Activated naive CD8-positive, alpha-beta T cell treated with anti-CD3 and anti-CD28 coated beads, Interleukin-2, amount 50 U/mL, for 16 hours (primary cell): Measurements from ENCODE around the gene TRIM28.
"Not testable (repeated sequence)": the region's sequence is repeated elsewhere in the genome, so short reads cannot be mapped to it uniquely, and the experiment has no call there.

ENCODE experiments used
- DNase-seq: peaks from one replicate; pipeline ENCODE4 v3.0.0-alpha.2; 2020; ENCODE audit warnings: low read depth, low spot score

Gene TRIM28

DNA sequence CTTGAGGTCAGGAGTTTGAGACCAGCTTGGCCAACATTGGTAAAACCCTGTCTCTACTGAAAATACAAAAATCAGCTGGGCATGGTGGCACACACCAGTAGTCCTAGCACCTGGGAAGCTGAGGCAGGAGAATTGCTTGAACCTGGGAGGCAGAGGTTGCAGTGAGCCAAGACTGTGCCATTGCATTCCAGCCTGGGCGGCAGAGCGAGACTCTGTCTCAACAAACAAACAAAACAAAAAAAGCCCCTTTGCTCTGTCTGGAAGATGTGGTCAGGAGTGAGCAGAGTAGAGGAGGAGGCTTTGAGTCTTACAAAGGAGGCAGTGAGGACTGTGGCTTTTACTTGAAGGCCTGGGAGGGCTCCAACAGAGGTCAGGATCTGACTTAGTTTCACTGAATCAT is 33.7 kb downstream of the TRIM28 start:
- not testable (repeated sequence) for DNase-seq

DNA sequence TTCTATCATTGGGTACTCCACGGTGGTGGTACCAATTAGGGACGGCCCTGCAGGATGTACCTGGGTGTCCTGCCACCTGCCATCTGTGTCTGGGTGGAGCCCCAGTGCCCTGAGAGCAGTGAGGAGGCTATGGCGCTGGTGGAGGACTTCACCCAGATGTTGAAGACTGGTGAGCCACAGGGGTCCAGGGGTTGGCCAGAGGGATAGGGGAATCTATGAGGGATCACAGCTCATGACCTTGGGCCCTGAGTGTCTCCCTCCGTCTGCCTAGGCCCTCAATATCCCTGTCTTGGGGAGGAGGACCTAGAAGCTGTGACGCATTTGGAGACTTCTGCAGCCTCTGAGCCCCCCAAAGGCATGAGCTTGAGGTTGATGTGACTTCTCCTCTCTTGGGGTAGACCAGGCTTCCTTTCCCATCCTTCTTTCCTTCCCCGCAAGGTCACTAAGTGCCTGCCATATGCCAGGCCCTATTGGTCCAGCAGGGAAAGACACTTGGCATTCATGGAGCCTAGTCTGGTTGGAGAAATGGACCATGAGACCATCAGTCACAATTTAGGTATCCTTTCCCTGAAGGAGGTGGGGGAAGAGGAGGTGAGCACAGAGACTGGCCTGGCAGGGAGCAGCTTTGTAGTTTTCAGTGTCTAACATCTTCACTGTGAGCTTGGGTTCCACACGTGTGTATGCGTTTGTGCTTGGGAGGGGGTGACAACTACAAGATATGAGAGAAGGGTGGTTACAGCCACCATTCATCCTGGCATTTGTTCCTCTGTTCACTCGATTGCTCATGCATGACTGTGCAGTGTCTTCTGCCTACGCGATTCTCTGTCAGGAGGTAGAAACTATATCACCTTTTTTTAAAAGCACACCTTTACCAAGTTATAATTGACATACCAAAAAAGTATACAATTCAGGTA is 34.4 kb downstream of the TRIM28 start:
- no peak for DNase-seq

- DNase-seq, result no peak
Observed at GRCh38 chr19:58579473-58580142, 35.7 kb downstream of the TRIM28 start.

- DNase-seq, result peak; percentile 82
Observed at GRCh38 chr19:58581227-58582141, 37.6 kb downstream of the TRIM28 start.

DNA sequence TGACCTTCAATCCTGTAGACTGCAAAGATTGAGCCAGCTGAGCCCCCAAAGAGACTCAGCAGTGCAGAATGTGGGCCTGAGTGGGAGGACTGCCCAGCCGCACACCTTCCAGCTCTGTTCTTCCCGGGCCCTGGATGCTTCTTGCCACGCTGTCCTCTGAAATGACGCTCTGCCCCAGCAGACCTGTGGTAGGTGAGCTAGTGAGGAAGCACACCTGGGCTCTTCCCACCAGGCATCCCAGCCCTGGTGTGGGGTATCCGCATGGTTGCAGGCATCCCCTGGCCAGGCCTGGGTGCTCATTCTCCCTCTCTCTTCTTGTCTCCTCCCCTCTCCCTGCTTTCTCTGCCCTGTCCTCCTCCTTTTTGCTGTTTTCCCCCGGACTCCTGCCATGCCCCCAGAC is 39.1 kb downstream of the TRIM28 start:
- DNase-seq, result no peak

DNA sequence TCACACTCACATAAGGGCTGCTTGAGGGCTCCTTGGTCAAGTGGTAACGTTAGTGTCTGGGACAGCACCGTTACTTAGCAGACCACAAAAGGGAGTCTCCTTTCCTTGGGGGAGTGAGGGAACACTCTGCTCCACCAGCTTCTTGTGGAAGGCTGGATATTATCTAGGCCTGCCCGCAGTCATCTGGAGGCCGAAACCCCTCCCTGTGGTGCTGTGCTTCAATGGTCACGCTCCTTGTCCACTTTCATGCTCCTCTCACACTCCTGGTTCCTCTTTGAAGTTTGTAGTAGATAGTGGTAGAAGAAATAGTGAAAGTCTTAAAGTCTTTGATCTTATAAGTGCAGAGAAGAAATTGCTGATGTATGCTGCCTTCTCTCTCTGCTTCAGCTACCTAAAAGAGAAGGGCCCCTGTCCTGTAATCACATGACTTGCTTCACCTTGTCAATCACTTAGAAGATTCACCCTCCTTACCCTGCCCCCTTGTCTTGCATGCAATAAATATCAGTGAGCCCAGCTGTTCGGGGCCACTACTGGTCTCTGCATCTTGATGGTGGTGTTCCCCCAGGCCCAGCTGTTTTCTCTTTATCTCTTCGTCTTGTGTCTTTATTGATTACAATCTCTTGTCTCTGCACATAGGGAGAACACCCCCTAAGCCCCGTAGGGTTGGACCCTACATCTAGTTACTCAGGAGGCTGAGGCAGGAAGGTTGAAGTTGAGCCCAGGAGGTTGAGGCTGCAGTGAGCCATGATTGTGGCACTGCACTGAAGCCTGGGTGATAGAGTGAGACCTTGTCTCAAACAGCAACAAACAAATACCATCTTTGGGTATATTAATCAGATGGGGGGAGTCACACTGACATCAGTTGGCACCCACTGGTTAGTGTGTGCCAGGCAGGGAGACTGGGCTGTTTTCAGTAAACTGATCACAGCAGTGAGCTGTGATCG is 40.9 kb downstream of the TRIM28 start:
- no peak for DNase-seq

GRCh38 chr19:58585442-58586132 is 41.7 kb downstream of the TRIM28 start:
- no peak for DNase-seq

- no peak for DNase-seq
Observed at GRCh38 chr19:58586133-58586765, 42.4 kb downstream of the TRIM28 start.
